ENCODE measurements around the gene ZNF799.

DNA sequence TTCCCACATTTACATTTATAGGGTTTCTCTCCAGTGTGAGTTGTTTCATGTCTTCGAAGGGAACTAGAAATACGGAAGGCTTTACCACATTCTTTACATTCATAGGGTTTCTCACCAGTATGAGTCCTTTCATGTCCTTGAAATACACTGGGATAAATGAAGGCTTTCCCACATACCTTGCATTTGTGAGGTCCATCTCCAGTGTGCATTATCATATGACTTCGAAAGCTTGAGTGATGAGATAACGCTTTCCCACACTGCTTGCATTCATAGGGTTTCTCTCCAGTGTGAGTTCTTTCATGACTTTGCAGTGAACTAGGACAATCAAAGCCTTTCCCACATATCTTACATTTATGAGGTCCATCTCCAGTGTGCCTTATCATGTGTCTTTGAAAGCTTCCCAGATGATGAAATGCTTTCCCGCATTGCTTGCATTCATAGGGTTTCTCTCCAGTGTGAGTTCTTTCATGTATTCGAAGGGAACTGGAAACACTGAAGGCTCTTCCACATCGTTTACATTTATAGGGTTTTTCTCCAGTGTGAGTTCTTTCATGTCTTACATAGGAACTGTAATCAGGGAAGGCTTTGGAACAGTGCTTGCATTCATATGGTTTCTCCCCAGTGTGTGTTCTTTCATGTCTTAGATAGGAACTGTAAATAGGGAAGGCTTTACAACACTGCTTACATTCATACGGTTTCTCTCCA, 50.7 kb downstream of the ZNF799 start:
- TF ChIP-seq, protein P1, sequence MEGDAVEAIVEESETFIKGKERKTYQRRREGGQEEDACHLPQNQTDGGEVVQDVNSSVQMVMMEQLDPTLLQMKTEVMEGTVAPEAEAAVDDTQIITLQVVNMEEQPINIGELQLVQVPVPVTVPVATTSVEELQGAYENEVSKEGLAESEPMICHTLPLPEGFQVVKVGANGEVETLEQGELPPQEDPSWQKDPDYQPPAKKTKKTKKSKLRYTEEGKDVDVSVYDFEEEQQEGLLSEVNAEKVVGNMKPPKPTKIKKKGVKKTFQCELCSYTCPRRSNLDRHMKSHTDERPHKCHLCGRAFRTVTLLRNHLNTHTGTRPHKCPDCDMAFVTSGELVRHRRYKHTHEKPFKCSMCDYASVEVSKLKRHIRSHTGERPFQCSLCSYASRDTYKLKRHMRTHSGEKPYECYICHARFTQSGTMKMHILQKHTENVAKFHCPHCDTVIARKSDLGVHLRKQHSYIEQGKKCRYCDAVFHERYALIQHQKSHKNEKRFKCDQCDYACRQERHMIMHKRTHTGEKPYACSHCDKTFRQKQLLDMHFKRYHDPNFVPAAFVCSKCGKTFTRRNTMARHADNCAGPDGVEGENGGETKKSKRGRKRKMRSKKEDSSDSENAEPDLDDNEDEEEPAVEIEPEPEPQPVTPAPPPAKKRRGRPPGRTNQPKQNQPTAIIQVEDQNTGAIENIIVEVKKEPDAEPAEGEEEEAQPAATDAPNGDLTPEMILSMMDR (conservative IDR thresholded peaks at IDR 0.05; ENCODE audit: low read length) = no peak
- TF ChIP-seq EZH2phosphoT487 (IDR thresholded peaks at IDR 0.05; ENCODE audit: borderline replicate concordance) = no peak

All from Loucy (cell line).